Type B pancreatic cell (in vitro differentiated cells): Measurements from ENCODE around the gene NUDT17. TPM values are rescaled to one million over a fixed set of nuclear protein-coding genes. Genes with fewer than 3 reads are reported as not detected.

Experiments
- DNase-seq: peaks from one replicate; pipeline ENCODE4 v3.0.0; 2021; ENCODE audit warnings: mixed read lengths; ENCODE audit not compliant: unreplicated experiment; ENCODE audit errors: extremely low spot score
- H3K27ac Mint-ChIP-seq: 2 replicates; pipeline ENCODE4 v1.8.0; 2021; ENCODE audit warnings: mild to moderate bottlenecking, mixed read lengths
- H3K27me3 Mint-ChIP-seq: 2 replicates; pipeline ENCODE4 v1.8.0; 2021; ENCODE audit warnings: mixed read lengths
- H3K36me3 Mint-ChIP-seq: 2 replicates; pipeline ENCODE4 v1.8.0; 2021; ENCODE audit warnings: mixed read lengths
- H3K4me1 Mint-ChIP-seq: one replicate; pipeline ENCODE4 v1.8.0; 2021; ENCODE audit warnings: mixed read lengths; ENCODE audit not compliant: unreplicated experiment
- H3K4me3 Mint-ChIP-seq: 2 replicates; pipeline ENCODE4 v1.8.0; 2021; ENCODE audit warnings: mild to moderate bottlenecking, mixed read lengths
- H3K9me3 Mint-ChIP-seq: 2 replicates; pipeline ENCODE4 v1.8.0; 2021; ENCODE audit warnings: mixed read lengths
- CTCF ChIP-seq: fragments of 200-600 bp; sonication (generic); conservative IDR thresholded peaks from 2 replicates; pipeline ENCODE4 v1.5.0; 2021; ENCODE audit warnings: antibody characterized with exemption, mild to moderate bottlenecking
- total RNA-seq: library from RNA; stranded (reverse); gene quantifications from 2 replicates; pipeline ENCODE4 v1.2.1, GENCODE V29; 2021; ENCODE audit warnings: low replicate concordance

The NUDT17 gene
- total RNA-seq, 1 donor from 2014 or later: 4.0 TPM

GRCh38 chr1:145859491-145860023 lies 14.1 kb downstream of the NUDT17 start:
- Mint-ChIP-seq H3K4me3 (peak overlapping the region; percentile 99), H3K27me3 (peaks cover 12% of the 10 kb centered on the region), H3K9me3 (no peaks in the 10 kb centered on the region), H3K4me1 (peaks cover 5% of the 10 kb centered on the region), H3K36me3 (peaks cover 11% of the 10 kb centered on the region), H3K27ac (peak overlapping the region; percentile 91)
- DNase-seq: peak; percentile 87
- peak; percentile 28 for TF ChIP-seq CTCF

- TF ChIP-seq CTCF: no peak
- Mint-ChIP-seq H3K27ac (no peak overlapping the region), H3K36me3 (no peaks in the 10 kb centered on the region), H3K4me3 (no peak overlapping the region), H3K4me1 (no peaks in the 10 kb centered on the region), H3K9me3 (no peaks in the 10 kb centered on the region), H3K27me3 (peaks cover 34% of the 10 kb centered on the region)
- no peak for DNase-seq
Measured at GRCh38 chr1:145863282-145864018, 18.0 kb downstream of the NUDT17 start.

- no peak overlapping the region for H3K4me3 Mint-ChIP-seq
- H3K27me3 Mint-ChIP-seq: peaks cover 53% of the 10 kb centered on the region
- DNase-seq: no peak
- peaks cover 10% of the 10 kb centered on the region for H3K4me1 Mint-ChIP-seq
- TF ChIP-seq CTCF: no peak
- H3K36me3 Mint-ChIP-seq: no peaks in the 10 kb centered on the region
- no peaks in the 10 kb centered on the region for H3K9me3 Mint-ChIP-seq
- no peak overlapping the region for H3K27ac Mint-ChIP-seq
Measured at GRCh38 chr1:145868232-145868631, 22.8 kb downstream of the NUDT17 start.

GRCh38 chr1:145871994-145872924 lies 26.8 kb downstream of the NUDT17 start:
- Mint-ChIP-seq H3K27me3 (peaks cover 50% of the 10 kb centered on the region), H3K36me3 (no peaks in the 10 kb centered on the region), H3K4me3 (peak overlapping the region; percentile 31), H3K4me1 (peaks cover 10% of the 10 kb centered on the region), H3K9me3 (no peaks in the 10 kb centered on the region), H3K27ac (no peak overlapping the region)
- TF ChIP-seq CTCF: no peak
- no peak for DNase-seq

- Mint-ChIP-seq H3K4me3 (no peak overlapping the region), H3K9me3 (no peaks in the 10 kb centered on the region), H3K36me3 (no peaks in the 10 kb centered on the region), H3K27ac (no peak overlapping the region), H3K27me3 (peaks cover 47% of the 10 kb centered on the region), H3K4me1 (peaks cover 13% of the 10 kb centered on the region)
- DNase-seq: no peak
- no peak for TF ChIP-seq CTCF
Measured at GRCh38 chr1:145874646-145875045, 29.2 kb downstream of the NUDT17 start.
